ENCODE measurements around the gene ALAS1.
"Not testable (repeated sequence)": the region's sequence is repeated elsewhere in the genome, so short reads cannot be mapped to it uniquely, and the experiment has no call there.

The ALAS1 gene

DNA sequence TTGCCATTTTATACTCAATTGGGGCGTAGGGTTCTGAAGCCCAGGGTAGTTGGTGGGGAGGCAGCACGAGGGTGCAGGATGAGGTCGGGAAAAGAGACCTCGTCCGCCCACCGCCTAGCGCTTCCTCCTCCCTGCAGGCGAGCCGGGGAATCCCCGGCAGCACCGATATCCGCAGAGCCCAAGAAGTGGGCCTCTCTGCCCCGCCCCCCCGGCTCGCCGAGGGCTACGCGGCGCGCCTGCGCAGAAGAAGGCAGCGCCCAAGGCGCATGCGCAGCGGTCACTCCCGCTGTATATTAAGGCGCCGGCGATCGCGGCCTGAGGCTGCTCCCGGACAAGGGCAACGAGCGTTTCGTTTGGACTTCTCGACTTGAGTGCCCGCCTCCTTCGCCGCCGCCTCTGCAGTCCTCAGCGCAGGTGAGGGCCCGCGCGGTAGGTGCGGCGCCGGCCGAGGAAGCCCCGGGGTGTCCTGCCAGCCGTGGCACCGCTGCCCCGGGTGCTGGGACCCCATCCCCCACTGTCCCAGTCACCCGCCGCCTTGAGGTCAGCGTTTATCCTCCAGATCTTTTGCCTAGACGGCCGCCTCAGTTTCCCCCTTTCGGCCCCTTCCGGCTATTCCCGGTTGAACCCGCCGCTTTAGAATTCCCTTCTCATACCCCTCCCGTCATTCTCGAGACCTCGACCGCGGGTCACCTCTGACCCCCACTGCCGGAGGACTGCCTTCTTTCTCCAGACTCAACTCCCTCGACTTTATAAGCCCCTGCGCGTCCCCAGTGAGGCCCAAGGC, at the start of gene ALAS1:
Gene ALAS1, plus strand, starts transcription at position 319 of the 784 bp plus-strand sequence. CDS start 1,082 bp downstream, outside the sequence.
- in situ Hi-C loops (cut with MboI; ENCODE audit: low pct_unique_long_range_greater_than_20kb, low sequenced_read_pairs): no loop called here
- DNase-seq: peak; percentile 95

GRCh38 chr3:52149021-52149420, 48.9 kb upstream of the ALAS1 start:
- in situ Hi-C loops (cut with MboI; ENCODE audit: low pct_unique_long_range_greater_than_20kb, low sequenced_read_pairs): no loop called here
- no peak for DNase-seq

- DNase-seq: no peak
- in situ Hi-C loops (cut with MboI; ENCODE audit: low pct_unique_long_range_greater_than_20kb, low sequenced_read_pairs): no loop called here
These were observed 48.2 kb upstream of the ALAS1 start for GRCh38 chr3:52149726-52150125.

DNA sequence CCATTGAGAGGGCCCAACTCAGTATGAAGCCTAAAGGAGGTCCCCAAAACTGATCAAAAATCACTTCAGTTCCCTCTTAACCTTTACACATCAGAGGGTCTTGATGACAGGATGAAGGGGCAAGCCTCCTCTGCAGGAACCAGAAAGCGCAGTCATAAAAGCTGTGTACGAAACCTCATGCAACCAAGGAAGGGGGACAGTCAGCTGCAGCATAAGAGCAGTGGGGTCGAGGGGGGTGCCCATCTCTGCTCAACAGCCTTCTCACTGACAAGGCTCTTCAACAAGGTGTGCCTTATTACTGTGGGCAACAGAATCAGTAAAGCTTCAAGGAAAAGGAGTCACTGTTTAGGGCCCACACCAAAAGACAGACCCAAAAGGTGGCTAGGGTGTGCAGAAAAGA, 47.6 kb upstream of the ALAS1 start:
- in situ Hi-C loops (cut with MboI; ENCODE audit: low pct_unique_long_range_greater_than_20kb, low sequenced_read_pairs): no loop called here
- no peak for DNase-seq

DNA sequence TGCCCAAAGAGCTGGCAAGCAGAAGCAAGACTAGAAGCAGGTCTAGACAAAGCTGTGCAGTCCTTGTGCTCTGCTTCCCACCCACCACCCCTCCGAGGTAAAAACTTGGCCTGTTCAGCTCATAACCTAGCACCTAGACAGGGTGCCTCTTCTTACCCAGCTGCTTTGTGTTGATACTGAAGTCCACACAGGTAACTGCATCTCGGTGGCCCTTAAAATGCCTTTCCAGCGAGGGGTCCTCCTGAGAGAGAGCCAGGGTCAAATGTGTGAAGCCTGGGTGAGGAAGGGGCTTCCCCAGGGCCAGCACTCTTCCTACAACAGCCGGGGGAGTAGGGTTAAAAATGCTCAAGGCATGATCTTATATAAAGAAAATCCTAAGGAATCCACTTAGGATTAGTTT, 47.1 kb upstream of the ALAS1 start:
- no peak for DNase-seq
- in situ Hi-C loops (cut with MboI; ENCODE audit: low pct_unique_long_range_greater_than_20kb, low sequenced_read_pairs): no loop called here

GRCh38 chr3:52151991-52152390, 46.0 kb upstream of the ALAS1 start:
- DNase-seq; in situ Hi-C loops (cut with MboI; ENCODE audit: low pct_unique_long_range_greater_than_20kb, low sequenced_read_pairs): not testable (repeated sequence)

GRCh38 chr3:52153389-52154096, 44.4 kb upstream of the ALAS1 start:
- in situ Hi-C loops (cut with MboI; ENCODE audit: low pct_unique_long_range_greater_than_20kb, low sequenced_read_pairs): no loop called here
- peak; percentile 33 for DNase-seq

DNA sequence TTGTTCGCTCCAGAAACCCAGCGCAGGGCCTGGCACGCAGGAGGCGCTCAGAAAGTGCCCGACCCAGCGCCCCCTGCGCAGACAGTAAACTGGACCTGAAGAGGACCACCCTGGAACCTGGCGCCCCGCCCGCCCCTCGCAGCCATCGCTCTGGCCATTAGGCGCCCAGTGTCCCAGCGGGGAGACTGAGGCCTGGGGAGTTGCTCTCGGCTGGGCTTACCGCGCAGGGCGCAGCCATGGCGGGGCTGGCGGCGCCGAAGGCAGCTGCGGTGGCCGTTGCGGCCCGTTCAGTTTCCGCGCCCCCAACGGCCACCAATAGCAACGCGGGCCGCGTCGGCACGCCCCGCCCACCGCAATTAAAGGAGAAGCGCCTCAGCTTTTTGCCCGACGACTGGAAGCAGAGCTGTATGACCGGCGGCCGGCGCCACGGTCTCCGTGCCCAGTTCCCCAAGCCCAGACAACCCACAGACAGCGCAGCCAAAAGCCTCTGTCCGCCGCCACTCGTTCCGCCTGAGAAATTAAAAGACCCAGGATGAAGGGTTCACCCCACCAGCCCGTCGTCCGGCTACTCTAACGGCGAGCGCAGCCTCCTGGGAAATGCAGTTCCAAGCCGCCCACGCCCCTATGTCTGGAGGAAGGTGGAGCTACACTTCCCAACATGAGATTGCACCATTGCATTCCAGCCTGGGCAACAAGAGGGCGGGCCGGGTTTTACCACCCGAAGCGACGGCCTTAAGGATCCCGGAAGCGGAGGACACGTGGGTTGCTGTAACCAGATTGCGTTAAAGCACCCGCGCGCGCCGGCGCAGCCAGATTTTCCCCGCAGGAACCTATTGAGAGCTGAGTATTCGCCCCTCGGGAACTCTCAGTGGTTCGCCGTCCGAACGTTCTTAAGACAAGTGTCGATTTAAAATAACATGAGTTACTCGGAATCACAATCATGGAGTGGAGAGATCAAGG, 43.5 kb upstream of the ALAS1 start, which contains the start of gene POC1A:
Gene POC1A, minus strand, starts transcription at position 289 of the 960 bp plus-strand sequence. Its CDS starts 51 bp downstream, at position 238.
- in situ Hi-C loops (cut with MboI; ENCODE audit: low pct_unique_long_range_greater_than_20kb, low sequenced_read_pairs): no loop called here
- peak; percentile 98 for DNase-seq

- no peak for DNase-seq
- in situ Hi-C loops (cut with MboI; ENCODE audit: low pct_unique_long_range_greater_than_20kb, low sequenced_read_pairs): no loop called here
These were observed 42.0 kb upstream of the ALAS1 start for GRCh38 chr3:52155912-52156311.

DNA sequence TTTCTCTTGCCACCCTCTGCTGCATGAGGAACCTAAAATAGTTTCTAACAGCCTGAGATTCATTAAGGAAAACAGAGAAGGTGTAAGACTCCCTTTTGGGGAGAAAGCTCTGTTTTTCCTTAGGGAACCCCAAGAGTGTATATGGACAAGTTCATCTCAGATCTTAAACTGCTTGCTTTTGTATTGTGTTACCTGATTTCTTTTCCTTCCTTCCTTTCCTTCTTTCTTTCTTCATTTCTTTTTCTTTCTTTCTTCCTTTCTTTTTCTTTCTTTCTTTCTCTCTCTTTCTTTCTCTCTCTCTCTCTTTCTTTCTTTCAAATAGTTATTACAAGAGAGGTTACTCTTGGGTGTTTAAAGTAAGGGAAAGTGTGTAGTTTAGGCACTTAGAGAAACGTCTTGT, 38.5 kb upstream of the ALAS1 start:
- no peak for DNase-seq
- in situ Hi-C loops (cut with MboI; ENCODE audit: low pct_unique_long_range_greater_than_20kb, low sequenced_read_pairs): no loop called here

DNA sequence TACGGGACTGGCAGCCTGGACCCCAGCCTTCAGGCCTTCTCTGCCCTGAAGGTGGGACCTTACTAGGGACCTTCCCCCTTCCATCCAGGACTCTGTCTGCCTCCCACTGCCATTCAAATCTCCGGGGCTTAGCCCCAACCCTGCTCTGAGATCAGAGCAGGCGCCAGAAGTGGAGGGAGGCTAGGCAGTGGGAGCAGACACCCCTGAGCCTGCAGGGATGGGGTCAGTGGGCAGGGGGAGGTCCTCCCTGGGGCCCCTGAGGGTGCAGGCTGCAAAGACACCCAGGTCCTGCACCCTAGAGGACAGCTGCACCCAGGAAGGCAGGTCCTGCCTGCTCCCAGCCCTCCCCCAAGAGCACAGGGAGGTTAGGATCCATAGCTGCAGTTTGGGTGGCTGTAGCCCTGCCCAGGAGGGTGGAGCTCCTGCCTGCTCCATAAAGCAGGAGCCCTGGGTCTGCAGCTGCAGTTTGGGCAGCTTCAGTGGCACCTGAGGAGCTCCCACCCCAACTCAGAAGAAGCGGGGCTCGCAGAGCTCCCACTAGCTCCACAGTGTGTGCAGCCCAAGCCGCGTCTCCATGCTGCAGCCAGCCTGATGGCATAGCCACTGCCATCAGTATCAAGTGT, 35.6 kb upstream of the ALAS1 start:
- in situ Hi-C loops (cut with MboI; ENCODE audit: low pct_unique_long_range_greater_than_20kb, low sequenced_read_pairs): no loop called here
- no peak for DNase-seq

GRCh38 chr3:52167240-52167639, 30.7 kb upstream of the ALAS1 start:
- DNase-seq: no peak
- in situ Hi-C loops (cut with MboI; ENCODE audit: low pct_unique_long_range_greater_than_20kb, low sequenced_read_pairs): no loop called here

DNA sequence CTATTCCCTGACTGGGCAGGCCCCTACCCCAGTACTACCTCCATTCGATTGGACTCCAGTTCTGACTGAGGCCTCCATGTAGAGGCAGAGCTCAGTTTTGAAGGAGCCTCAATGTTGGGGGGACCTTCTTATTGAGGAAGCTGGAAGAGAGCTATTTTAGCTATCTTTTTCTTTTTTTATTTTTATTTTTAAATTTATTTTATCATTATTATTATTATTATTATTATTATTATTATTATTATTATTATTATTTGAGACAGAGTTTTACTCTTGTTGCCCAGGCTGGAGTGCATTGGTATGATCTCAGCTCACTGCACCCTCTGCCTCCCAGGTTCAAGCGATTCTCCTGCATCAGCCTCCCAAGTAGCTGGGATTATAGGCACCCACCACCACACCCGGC, 27.7 kb upstream of the ALAS1 start:
- DNase-seq; in situ Hi-C loops (cut with MboI; ENCODE audit: low pct_unique_long_range_greater_than_20kb, low sequenced_read_pairs): not testable (repeated sequence)

DNA sequence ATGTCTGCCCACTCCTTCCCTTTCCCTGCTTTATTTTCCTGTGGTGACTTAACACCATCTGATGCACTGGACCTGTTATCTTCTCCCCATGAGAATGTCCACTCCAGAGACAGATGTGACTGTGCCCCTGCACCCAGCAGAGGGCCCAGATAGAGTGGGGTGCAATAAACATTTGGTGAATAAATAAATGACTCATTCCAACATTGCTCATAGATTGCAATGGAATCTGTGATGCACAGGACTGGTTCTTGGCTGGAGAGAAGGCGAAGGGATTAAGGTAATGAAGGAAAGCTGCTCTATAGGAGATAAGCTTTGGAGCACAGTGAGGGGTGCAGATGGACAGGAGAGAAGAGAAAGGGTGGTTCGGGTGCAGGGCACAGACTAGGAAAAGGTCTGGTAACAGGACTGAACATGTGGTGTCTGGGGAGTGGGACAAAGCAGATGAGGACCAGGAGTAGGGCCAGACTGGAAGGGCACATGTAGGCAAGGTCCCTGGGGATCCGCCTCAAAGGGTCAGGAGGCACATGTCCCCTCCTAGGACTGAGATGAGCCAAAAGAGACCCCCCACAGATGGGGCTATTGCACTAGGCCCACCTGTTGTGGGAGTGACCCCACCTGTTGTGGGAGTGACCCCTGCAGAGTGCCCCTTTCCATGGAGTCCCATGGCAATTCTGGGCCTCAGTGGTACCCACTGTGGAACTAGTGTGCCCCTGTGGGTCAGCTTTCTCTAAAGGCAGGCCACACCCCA, 26.3 kb upstream of the ALAS1 start:
- in situ Hi-C loops (cut with MboI; ENCODE audit: low pct_unique_long_range_greater_than_20kb, low sequenced_read_pairs): no loop called here
- no peak for DNase-seq

GRCh38 chr3:52172262-52172757, 25.6 kb upstream of the ALAS1 start:
- in situ Hi-C loops (cut with MboI; ENCODE audit: low pct_unique_long_range_greater_than_20kb, low sequenced_read_pairs): no loop called here
- no peak for DNase-seq

DNA sequence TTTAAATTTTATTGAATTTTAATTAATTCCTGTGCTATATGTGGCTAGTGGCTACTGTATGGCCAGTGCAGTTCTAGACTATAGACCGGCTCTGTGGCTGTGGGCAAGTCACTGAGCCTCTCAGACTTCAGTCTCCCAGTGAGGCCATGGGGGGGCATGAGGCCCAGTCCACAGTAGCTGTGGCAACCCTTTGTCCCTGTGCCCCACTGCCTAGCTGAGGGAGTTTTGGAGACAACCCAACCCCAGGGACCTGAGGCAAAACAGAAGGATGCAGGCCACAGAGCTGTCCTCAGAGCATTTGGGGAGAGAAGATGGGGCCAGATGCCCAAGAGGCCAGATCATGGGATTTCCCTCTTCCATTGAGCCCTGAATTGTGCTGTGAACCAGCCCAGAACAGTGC, 24.9 kb upstream of the ALAS1 start:
- in situ Hi-C loops (cut with MboI; ENCODE audit: low pct_unique_long_range_greater_than_20kb, low sequenced_read_pairs): no loop called here
- DNase-seq: no peak

GRCh38 chr3:52174896-52175295, 23.1 kb upstream of the ALAS1 start:
- DNase-seq: peak; percentile 35
- in situ Hi-C loops (cut with MboI; ENCODE audit: low pct_unique_long_range_greater_than_20kb, low sequenced_read_pairs): no loop called here
